HEK293 (cell line): ENCODE results near the gene CDT1.

Source experiments
- CTCF ChIA-PET: fragments of 350-600 bp; formaldehyde crosslinking; extraction: SDS; loops from one replicate; lab custom pipeline; 2021; ENCODE audit warnings: antibody characterized with exemption; lab: Yijun Ruan, JAX
- POLR2A ChIA-PET: fragments of 300-600 bp; formaldehyde crosslinking; extraction: SDS; loops from one replicate; lab custom pipeline; 2020; ENCODE audit warnings: antibody characterized with exemption, inconsistent platforms; lab: Yijun Ruan, JAX
- H3K27ac ChIP-seq: fragments of 200-500 bp; sonication (Bioruptor generic); 2 replicates; pipeline ENCODE4 v1.5.1; 2014; ENCODE audit warnings: low read depth, low read length, control low read depth, inconsistent platforms; ENCODE audit errors: extremely low read depth
- H3K36me3 ChIP-seq, 2 experiments: fragments of 200-500 bp in 1 of 2; sonication (Bioruptor generic) in 1 of 2; 1 replicate in 1 of 2; 2 replicates in 1 of 2; pipeline ENCODE4 v1.5.1; 2014 to 2017; ENCODE audit warnings: inconsistent platforms in 2 of 2, low read length in 2 of 2; ENCODE audit not compliant: control insufficient read depth in 2 of 2, insufficient read depth in 1 of 2
- H3K4me1 ChIP-seq: fragments of 200-500 bp; sonication (Bioruptor generic); 2 replicates; pipeline ENCODE4 v1.5.1; 2014; ENCODE audit warnings: mild to moderate bottlenecking, low read length, inconsistent platforms; ENCODE audit not compliant: control insufficient read depth, insufficient read depth
- H3K4me3 ChIP-seq: 2 replicates; pipeline ENCODE4 v1.5.1; 2011; ENCODE audit warnings: low read depth, mild to moderate bottlenecking, control low read depth, low read length, moderate library complexity
- H3K9me3 ChIP-seq: fragments of 200-500 bp; sonication (Bioruptor generic); 2 replicates; pipeline ENCODE4 v1.5.1; 2014; ENCODE audit warnings: low read depth, low read length, inconsistent platforms; ENCODE audit not compliant: control insufficient read depth, insufficient read depth
- ATF2 ChIP-seq: fragments of 450-650 bp; formaldehyde crosslinking; IDR thresholded peaks from 2 replicates; pipeline ENCODE4 v1.5.1; 2016; ENCODE audit warnings: missing biosample characterization, missing genetic modification characterization, low read depth
- CTCF ChIP-seq: fragments of 450-650 bp; formaldehyde crosslinking; IDR thresholded peaks from 2 replicates; pipeline ENCODE4 v1.5.1; 2016; ENCODE audit warnings: missing biosample characterization, missing genetic modification characterization
- GLI2 ChIP-seq: fragments of 450-650 bp; formaldehyde crosslinking; IDR thresholded peaks from 2 replicates; pipeline ENCODE4; 2017; ENCODE audit warnings: missing biosample characterization, missing genetic modification characterization, low read depth, borderline replicate concordance
- HIC1 ChIP-seq: fragments of 450-650 bp; formaldehyde crosslinking; IDR thresholded peaks from 2 replicates; pipeline ENCODE4 v1.5.1; 2016; ENCODE audit warnings: missing biosample characterization, missing genetic modification characterization
- OVOL3 ChIP-seq: fragments of 450-650 bp; formaldehyde crosslinking; IDR thresholded peaks from 2 replicates; pipeline ENCODE4 v1.5.1; 2016; ENCODE audit warnings: missing biosample characterization, missing genetic modification characterization
- PBX3 ChIP-seq: sonication (generic); formaldehyde crosslinking; IDR thresholded peaks from 2 replicates; pipeline ENCODE4 v1.8.1; 2022; ENCODE audit warnings: mild to moderate bottlenecking, moderate library complexity, missing genetic modification reagents
- TRIM28 ChIP-seq: IDR thresholded peaks from 2 replicates; pipeline ENCODE4 v1.6.1; 2011; ENCODE audit warnings: low read length, control low read depth, borderline replicate concordance
- ZBTB7A ChIP-seq: fragments of 450-650 bp; formaldehyde crosslinking; IDR thresholded peaks from 2 replicates; pipeline ENCODE4 v1.5.1; 2016; ENCODE audit warnings: low read depth, missing biosample characterization, missing genetic modification characterization
- ZFP69B ChIP-seq: fragments of 450-650 bp; formaldehyde crosslinking; IDR thresholded peaks from 2 replicates; pipeline ENCODE4 v1.5.1; 2016; ENCODE audit warnings: missing biosample characterization, missing genetic modification characterization
- ZNF311 ChIP-seq: fragments of 450-650 bp; formaldehyde crosslinking; IDR thresholded peaks from 2 replicates; pipeline ENCODE4 v1.5.1; 2017; ENCODE audit warnings: missing biosample characterization, missing genetic modification characterization, borderline replicate concordance
- ZNF324 ChIP-seq: fragments of 450-650 bp; formaldehyde crosslinking; IDR thresholded peaks from 2 replicates; pipeline ENCODE4 v1.5.1; 2016; ENCODE audit warnings: missing biosample characterization, missing genetic modification characterization
- ZNF521 ChIP-seq: fragments of 450-650 bp; formaldehyde crosslinking; IDR thresholded peaks from 2 replicates; pipeline ENCODE4 v1.5.1; 2017; ENCODE audit warnings: missing biosample characterization, mild to moderate bottlenecking, missing genetic modification characterization
- ZNF623 ChIP-seq: fragments of 450-650 bp; formaldehyde crosslinking; IDR thresholded peaks from 2 replicates; pipeline ENCODE4 v1.5.1; 2016; ENCODE audit warnings: missing biosample characterization, missing genetic modification characterization
- ZNF639 ChIP-seq: fragments of 450-650 bp; formaldehyde crosslinking; IDR thresholded peaks from 2 replicates; pipeline ENCODE4 v1.5.1; 2016; ENCODE audit warnings: missing biosample characterization, missing genetic modification characterization

Gene CDT1

GRCh38 chr16:88843256-88843655 is 39.7 kb downstream of the CDT1 start:
- no peak overlapping the region for H3K4me3 ChIP-seq
- POLR2A ChIA-PET: no interaction called here
- no peak overlapping the region for H3K27ac ChIP-seq
- CTCF ChIA-PET: interaction anchor here (0.7 kb wide), 1 partner anchor 106 kb away, joined by 3 read pairs; no protein-coding TSS in a partner anchor
- H3K9me3 ChIP-seq: no peaks in the 10 kb centered on the region
- H3K36me3 ChIP-seq: peaks cover 0 to 13% of the 10 kb centered on the region in 2 experiments; a peak in 1 of 3 replicates
- no peaks in the 10 kb centered on the region for H3K4me1 ChIP-seq
- TF ChIP-seq GLI2 (no peak), ZBTB7A (tag by site-specific recombination) (no peak), ATF2 (tag by site-specific recombination) (no peak), ZNF521 (tag by site-specific recombination) (no peak), HIC1 (no peak), ZNF623 (tag by site-specific recombination) (no peak), TRIM28 (no peak), ZNF639 (tag by site-specific recombination) (no peak), ZNF311 (no peak), ZNF324 (no peak), PBX3 (CRISPR knock-in tag) (no peak)

- no peaks in the 10 kb centered on the region for H3K9me3 ChIP-seq
- H3K4me3 ChIP-seq: no peak overlapping the region
- ChIA-PET POLR2A (no interaction called here), CTCF (no interaction called here)
- H3K4me1 ChIP-seq: no peaks in the 10 kb centered on the region
- no peak overlapping the region for H3K27ac ChIP-seq
- TF ChIP-seq CTCF (tag by site-specific recombination) (peak; percentile 44; the same call in 1 of the 2 replicates), OVOL3 (tag by site-specific recombination) (no peak), ZFP69B (tag by site-specific recombination) (no peak)
- peaks cover 0 to 6% of the 10 kb centered on the region in 2 experiments; a peak in 1 of 3 replicates for H3K36me3 ChIP-seq
These were observed 40.9 kb downstream of the CDT1 start for GRCh38 chr16:88844419-88845036.
